H9 (cell line): ENCODE measurements around the gene BRI3. TPM values are rescaled to one million over a fixed set of nuclear protein-coding genes. Genes with fewer than 3 reads are reported as not detected.

Source experiments
- DNase-seq: peaks from one replicate; pipeline ENCODE4 v3.0.0-alpha.2; 2017
- H2AFZ ChIP-seq: one replicate; pipeline ENCODE4 v1.6.1; 2013; ENCODE audit warnings: mild to moderate bottlenecking, low read length, control low read depth, moderate library complexity
- H2AK5ac ChIP-seq: 2 replicates; pipeline ENCODE4 v1.6.1; 2013; ENCODE audit warnings: low read length, control low read depth, mixed read lengths; ENCODE audit not compliant: insufficient read length
- H2BK120ac ChIP-seq: one replicate; pipeline ENCODE4 v1.6.1; 2013; ENCODE audit warnings: low read depth, mild to moderate bottlenecking, low read length, control low read depth, inconsistent platforms; ENCODE audit not compliant: poor library complexity, severe bottlenecking
- H2BK12ac ChIP-seq: 2 replicates; pipeline ENCODE4 v1.6.1; 2013; ENCODE audit warnings: low read length, control low read depth, mixed read lengths, low read depth; ENCODE audit not compliant: insufficient read length
- H2BK15ac ChIP-seq: 2 replicates; pipeline ENCODE4 v1.6.1; 2013; ENCODE audit warnings: low read depth, low read length, control low read depth
- H2BK20ac ChIP-seq: one replicate; pipeline ENCODE4 v1.6.1; 2013; ENCODE audit warnings: low read depth, mild to moderate bottlenecking, low read length, control low read depth, inconsistent platforms; ENCODE audit not compliant: poor library complexity, severe bottlenecking
- H2BK5ac ChIP-seq: 2 replicates; pipeline ENCODE4 v1.6.1; 2013; ENCODE audit warnings: low read length, control low read depth, mixed read lengths; ENCODE audit not compliant: insufficient read length
- H3K14ac ChIP-seq: 2 replicates; pipeline ENCODE4 v1.6.1; 2013; ENCODE audit warnings: low read length, control low read depth; ENCODE audit not compliant: insufficient read depth
- H3K18ac ChIP-seq: 2 replicates; pipeline ENCODE4 v1.6.1; 2013; ENCODE audit warnings: low read depth, mild to moderate bottlenecking, mixed read lengths, low read length, control low read depth; ENCODE audit not compliant: insufficient read length
- H3K23ac ChIP-seq: 2 replicates; pipeline ENCODE4 v1.6.1; 2013; ENCODE audit warnings: low read length, control low read depth, mixed read lengths, low read depth; ENCODE audit not compliant: insufficient read length
- H3K23me2 ChIP-seq: 2 replicates; pipeline ENCODE4 v1.6.1; 2013; ENCODE audit warnings: low read depth, mild to moderate bottlenecking, mixed read lengths, low read length, control low read depth; ENCODE audit not compliant: insufficient read length, poor library complexity, severe bottlenecking
- H3K27ac ChIP-seq: 2 replicates; pipeline ENCODE4 v1.5.1; 2013; ENCODE audit warnings: low read length, control low read depth, mixed read lengths, low read depth; ENCODE audit not compliant: insufficient read length
- H3K27me3 ChIP-seq: 2 replicates; pipeline ENCODE4 v1.6.1; 2013; ENCODE audit warnings: low read length, control low read depth, inconsistent platforms; ENCODE audit not compliant: insufficient read depth
- H3K4ac ChIP-seq: 2 replicates; pipeline ENCODE4 v1.6.1; 2013; ENCODE audit warnings: low read depth, mild to moderate bottlenecking, control low read depth, inconsistent platforms, low read length, moderate library complexity
- H3K4me1 ChIP-seq: 2 replicates; pipeline ENCODE4 v1.6.1; 2013; ENCODE audit warnings: low read length, control low read depth, inconsistent platforms; ENCODE audit not compliant: insufficient read depth
- H3K4me2 ChIP-seq: 2 replicates; pipeline ENCODE4 v1.6.1; 2013; ENCODE audit warnings: low read length, control low read depth, mixed read lengths; ENCODE audit not compliant: insufficient read length, insufficient read depth
- H3K56ac ChIP-seq: 2 replicates; pipeline ENCODE4 v1.6.1; 2013; ENCODE audit warnings: low read depth, mild to moderate bottlenecking, mixed read lengths, low read length, control low read depth; ENCODE audit not compliant: insufficient read length
- H3K79me1 ChIP-seq: 2 replicates; pipeline ENCODE4 v1.6.1; 2013; ENCODE audit warnings: low read depth, mild to moderate bottlenecking, moderate library complexity, low read length, control low read depth, inconsistent platforms; ENCODE audit not compliant: insufficient read depth, poor library complexity, severe bottlenecking
- H3K79me2 ChIP-seq: 2 replicates; pipeline ENCODE4 v1.6.1; 2013; ENCODE audit warnings: low read length, control low read depth, inconsistent platforms; ENCODE audit not compliant: insufficient read depth
- H3K9ac ChIP-seq: 2 replicates; pipeline ENCODE4 v1.6.1; 2013; ENCODE audit warnings: low read length, control low read depth, mixed read lengths; ENCODE audit not compliant: insufficient read length; ENCODE audit errors: extremely low read depth
- H3K9me3 ChIP-seq: one replicate; pipeline ENCODE4 v1.6.1; 2013; ENCODE audit warnings: low read depth, low read length, inconsistent platforms; ENCODE audit not compliant: control insufficient read depth
- H3T11ph ChIP-seq: one replicate; pipeline ENCODE4 v1.6.1; 2013; ENCODE audit warnings: mild to moderate bottlenecking, low read length, control low read depth, inconsistent platforms
- H4K20me1 ChIP-seq: one replicate; pipeline ENCODE4 v1.6.1; 2013; ENCODE audit not compliant: control insufficient read depth, insufficient read length, insufficient read depth
- H4K5ac ChIP-seq: 2 replicates; pipeline ENCODE4 v1.6.1; 2013; ENCODE audit warnings: low read depth, mild to moderate bottlenecking, mixed read lengths, low read length, control low read depth; ENCODE audit not compliant: insufficient read length
- H4K8ac ChIP-seq: replicated peaks from 2 replicates; pipeline ENCODE4 v1.6.1; 2013; ENCODE audit warnings: low read length, control low read depth, mixed read lengths, low read depth; ENCODE audit not compliant: insufficient read length
- H4K91ac ChIP-seq: 2 replicates; pipeline ENCODE4 v1.6.1; 2013; ENCODE audit warnings: low read depth, mild to moderate bottlenecking, moderate library complexity, mixed read lengths, low read length, control low read depth; ENCODE audit not compliant: insufficient read length
- H3K27ac Mint-ChIP-seq, 3 experiments: 2 replicates in 2 of 3; 3 replicates in 1 of 3; pipeline ENCODE4 v1.8.0; 2020 to 2021; ENCODE audit warnings: mixed read lengths in 3 of 3, mild to moderate bottlenecking in 1 of 3, moderate library complexity in 1 of 3
- H3K27me3 Mint-ChIP-seq: 2 replicates; pipeline ENCODE4 v1.8.0; 2021; ENCODE audit warnings: low read depth, mild to moderate bottlenecking, moderate library complexity, mixed read lengths
- H3K36me3 Mint-ChIP-seq, 3 experiments: 2 replicates in 2 of 3; 3 replicates in 1 of 3; pipeline ENCODE4 v1.8.0; 2020 to 2021; ENCODE audit warnings: low read depth in 3 of 3, mixed read lengths in 3 of 3; ENCODE audit not compliant: insufficient read depth in 1 of 3
- H3K4me1 Mint-ChIP-seq, 2 experiments: 2 replicates each; pipeline ENCODE4 v1.8.0; 2020; ENCODE audit warnings: mixed read lengths in 2 of 2
- H3K4me3 Mint-ChIP-seq, 2 experiments: 2 replicates in 1 of 2; 3 replicates in 1 of 2; pipeline ENCODE4 v1.8.0; 2020 to 2021; ENCODE audit warnings: mild to moderate bottlenecking in 2 of 2, mixed read lengths in 2 of 2, moderate library complexity in 1 of 2
- H3K9me3 Mint-ChIP-seq, 2 experiments: 2 replicates in 1 of 2; 3 replicates in 1 of 2; pipeline ENCODE4 v1.8.0; 2020; ENCODE audit warnings: mild to moderate bottlenecking in 2 of 2, mixed read lengths in 2 of 2, moderate library complexity in 1 of 2
- WGBS: extraction: QIAGEN DNeasy Blood & Tissue Kit; methylation state at CpG from one replicate; pipeline ENCODE4 v1.1.7; 2013; ENCODE audit warnings: missing lambda C conversion rate, low lambda C conversion rate, mixed read lengths; ENCODE audit not compliant: insufficient read length; ENCODE audit errors: extremely low coverage; 5-methylcytosine and 5-hydroxymethylcytosine counted together
- long read RNA-seq: library from polyadenylated mRNA; unstranded; transcript quantifications from one replicate; pipeline ENCODE4 v2.0.0, GENCODE V29; 2020
- total RNA-seq: library from RNA; stranded (reverse); gene quantifications from 2 replicates; pipeline ENCODE4 v1.2.1, GENCODE V29; 2021
- TF ChIP-seq, protein P1 (sequence below): fragments of 200-600 bp; sonication (generic); conservative IDR thresholded peaks from 3 replicates; pipeline ENCODE4 v1.8.0; 2021; ENCODE audit warnings: antibody characterized with exemption, mild to moderate bottlenecking

Gene BRI3
- total RNA-seq, result 99.7 and 102 TPM in 2 replicates
- long read RNA-seq, partial matches to known transcripts, result 0 of 2 reads
- long read RNA-seq, other reads (novel, unspliced or antisense), result 2 of 2 reads

- TF ChIP-seq, protein P1, sequence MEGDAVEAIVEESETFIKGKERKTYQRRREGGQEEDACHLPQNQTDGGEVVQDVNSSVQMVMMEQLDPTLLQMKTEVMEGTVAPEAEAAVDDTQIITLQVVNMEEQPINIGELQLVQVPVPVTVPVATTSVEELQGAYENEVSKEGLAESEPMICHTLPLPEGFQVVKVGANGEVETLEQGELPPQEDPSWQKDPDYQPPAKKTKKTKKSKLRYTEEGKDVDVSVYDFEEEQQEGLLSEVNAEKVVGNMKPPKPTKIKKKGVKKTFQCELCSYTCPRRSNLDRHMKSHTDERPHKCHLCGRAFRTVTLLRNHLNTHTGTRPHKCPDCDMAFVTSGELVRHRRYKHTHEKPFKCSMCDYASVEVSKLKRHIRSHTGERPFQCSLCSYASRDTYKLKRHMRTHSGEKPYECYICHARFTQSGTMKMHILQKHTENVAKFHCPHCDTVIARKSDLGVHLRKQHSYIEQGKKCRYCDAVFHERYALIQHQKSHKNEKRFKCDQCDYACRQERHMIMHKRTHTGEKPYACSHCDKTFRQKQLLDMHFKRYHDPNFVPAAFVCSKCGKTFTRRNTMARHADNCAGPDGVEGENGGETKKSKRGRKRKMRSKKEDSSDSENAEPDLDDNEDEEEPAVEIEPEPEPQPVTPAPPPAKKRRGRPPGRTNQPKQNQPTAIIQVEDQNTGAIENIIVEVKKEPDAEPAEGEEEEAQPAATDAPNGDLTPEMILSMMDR, result no peak; the same call in 2 of the 3 replicates
- H2BK5ac ChIP-seq, result no peak within 1 kb of the TSS
- peaks cover 6% of the 10 kb centered on the region for H3K79me1 ChIP-seq
- H3K27me3 ChIP-seq, result no peaks in the 10 kb centered on the region
- no peak within 1 kb of the TSS for H3K18ac ChIP-seq
- peak within 1 kb of the TSS; percentile 91 for H3K4me2 ChIP-seq
- H3K36me3 Mint-ChIP-seq, result peaks cover 6 to 15% (median 13%) of the 10 kb centered on the region in 3 experiments; a peak in 6 of 7 replicates
- H3K23me2 ChIP-seq, result peaks cover 11% of the 10 kb centered on the region
- WGBS, result no CpG with 5 or more reads among the region's 92 CpGs
- no peak within 1 kb of the TSS for H3T11ph ChIP-seq
- H2BK15ac ChIP-seq, result no peak within 1 kb of the TSS
- H3K4me3 Mint-ChIP-seq, result peak within 1 kb of the TSS; percentile 84 to 89
- no peaks in the 10 kb centered on the region for H3K9me3 ChIP-seq
- H3K9ac ChIP-seq, result peak within 1 kb of the TSS; percentile 69
- no peak within 1 kb of the TSS for H2BK12ac ChIP-seq
- peaks cover 2% of the 10 kb centered on the region for H3K27me3 Mint-ChIP-seq
- no peak within 1 kb of the TSS for H3K4ac ChIP-seq
- H2BK120ac ChIP-seq, result no peak within 1 kb of the TSS
- no peak within 1 kb of the TSS for H3K27ac ChIP-seq
- DNase-seq, result peak; percentile 91
- no peak within 1 kb of the TSS for H4K8ac ChIP-seq
- peaks cover 23 to 29% of the 10 kb centered on the region in 2 experiments for H3K4me1 Mint-ChIP-seq
- peak within 1 kb of the TSS in 2 of 3 experiments; percentile 85 to 94; a peak in 4 of 7 replicates for H3K27ac Mint-ChIP-seq
- H3K56ac ChIP-seq, result no peak within 1 kb of the TSS
- H2AK5ac ChIP-seq, result no peak within 1 kb of the TSS
- no peak within 1 kb of the TSS for H3K23ac ChIP-seq
- no peaks in the 10 kb centered on the region; the same call in 1 of the 2 replicates for H3K4me1 ChIP-seq
- H4K5ac ChIP-seq, result no peak within 1 kb of the TSS
- peak within 1 kb of the TSS; percentile 91 for H2AFZ ChIP-seq
- H2BK20ac ChIP-seq, result no peak within 1 kb of the TSS
- no peaks in the 10 kb centered on the region for H4K20me1 ChIP-seq
- no peaks in the 10 kb centered on the region for H3K9me3 Mint-ChIP-seq
- peak within 1 kb of the TSS; percentile 72 for H3K14ac ChIP-seq
- H3K79me2 ChIP-seq, result no peaks in the 10 kb centered on the region; the same call in 1 of the 2 replicates
- no peak within 1 kb of the TSS for H4K91ac ChIP-seq
Observed at GRCh38 chr7:98280791-98281756, at the start of gene BRI3. Gene BRI3 (plus strand): TSS chr7:98281686. CDS start chr7:98281796, 110 bp downstream.
